BLaER1 (cell line): ENCODE measurements around the gene TOR2A.
A peak's percentile ranks its signal among the peaks of the same experiment; 100 is the strongest.

ENCODE experiments used
- H3K27ac ChIP-seq: shearing (Covaris generic); formaldehyde crosslinking; 2 replicates; pipeline ENCODE4 v1.8.1; 2022
- H3K27me3 ChIP-seq: shearing (Covaris generic); formaldehyde crosslinking; 2 replicates; pipeline ENCODE4 v1.8.1; 2022
- H3K36me3 ChIP-seq: shearing (Covaris generic); formaldehyde crosslinking; 2 replicates; pipeline ENCODE4 v1.8.1; 2022
- H3K4me1 ChIP-seq: shearing (Covaris generic); formaldehyde crosslinking; 2 replicates; pipeline ENCODE4 v1.8.1; 2022
- H3K4me2 ChIP-seq: shearing (Covaris generic); formaldehyde crosslinking; 2 replicates; pipeline ENCODE4 v1.8.1; 2022
- H3K4me3 ChIP-seq: shearing (Covaris generic); formaldehyde crosslinking; 2 replicates; pipeline ENCODE4 v1.8.1; 2022
- H3K9ac ChIP-seq: shearing (Covaris generic); formaldehyde crosslinking; 2 replicates; pipeline ENCODE4 v1.8.1; 2022
- H3K9me3 ChIP-seq: shearing (Covaris generic); formaldehyde crosslinking; 2 replicates; pipeline ENCODE4 v1.8.1; 2022
- H4K20me1 ChIP-seq: shearing (Covaris generic); formaldehyde crosslinking; 2 replicates; pipeline ENCODE4 v1.8.1; 2022
- Cebpa-rat ChIP-seq: shearing (Covaris generic); IDR thresholded peaks from 2 replicates; pipeline ENCODE4 v1.8.1; 2022

The TOR2A gene

DNA sequence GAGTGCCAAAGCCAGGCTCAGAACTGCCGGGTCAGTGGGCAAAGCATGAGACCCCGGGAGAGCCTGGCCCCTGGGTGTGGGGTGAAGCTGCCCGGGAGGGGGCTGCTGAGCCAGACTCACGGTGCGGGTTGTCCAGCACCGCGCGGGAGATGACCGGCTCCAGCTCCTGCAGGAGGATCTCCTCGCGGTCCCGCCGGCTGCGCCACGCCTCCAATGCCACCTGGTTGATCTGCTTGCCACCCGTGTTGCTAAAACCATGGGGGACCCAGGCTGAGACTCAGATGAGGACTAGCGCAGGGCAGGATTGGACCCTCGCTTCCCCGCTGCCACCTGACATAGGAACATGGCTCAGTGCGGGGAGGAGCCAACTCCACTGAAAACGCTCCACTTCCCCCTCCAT lies 2.6 kb downstream of the TOR2A start:
- Histone ChIP-seq H4K20me1 (peaks cover 6% of the 10 kb centered on the region; the same call in 1 of the 2 replicates), H3K4me3 (no peak overlapping the region), H3K9ac (no peak overlapping the region), H3K4me2 (no peak overlapping the region), H3K9me3 (no peaks in the 10 kb centered on the region), H3K27me3 (no peaks in the 10 kb centered on the region), H3K4me1 (peaks cover 49% of the 10 kb centered on the region), H3K27ac (no peak overlapping the region; the same call in 1 of the 2 replicates), H3K36me3 (peaks cover 42% of the 10 kb centered on the region)
- TF ChIP-seq Cebpa-rat: no peak

DNA sequence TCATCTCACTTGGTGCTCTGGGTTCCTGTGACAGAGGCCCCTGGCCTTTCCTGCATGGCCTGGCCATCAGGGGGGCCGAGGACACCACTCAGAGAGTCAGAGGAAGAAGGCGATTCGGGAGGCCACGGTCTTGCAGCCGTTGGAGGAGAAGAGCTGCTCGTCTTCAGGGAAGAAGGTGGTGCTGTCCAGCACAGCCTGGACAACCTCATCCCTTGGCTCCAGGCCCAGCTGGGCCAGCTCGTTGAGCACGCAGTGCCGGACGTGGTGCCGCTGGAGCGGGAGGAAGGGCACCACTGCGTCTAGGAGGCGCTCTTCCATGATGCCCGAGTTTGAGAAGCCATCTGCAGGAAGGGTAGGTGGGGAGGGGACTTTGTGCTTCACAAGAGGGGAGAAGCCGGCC lies 3.2 kb downstream of the TOR2A start:
- H4K20me1 ChIP-seq: peaks cover 6% of the 10 kb centered on the region; the same call in 1 of the 2 replicates
- peaks cover 45% of the 10 kb centered on the region for H3K4me1 ChIP-seq
- no peak overlapping the region for H3K9ac ChIP-seq

DNA sequence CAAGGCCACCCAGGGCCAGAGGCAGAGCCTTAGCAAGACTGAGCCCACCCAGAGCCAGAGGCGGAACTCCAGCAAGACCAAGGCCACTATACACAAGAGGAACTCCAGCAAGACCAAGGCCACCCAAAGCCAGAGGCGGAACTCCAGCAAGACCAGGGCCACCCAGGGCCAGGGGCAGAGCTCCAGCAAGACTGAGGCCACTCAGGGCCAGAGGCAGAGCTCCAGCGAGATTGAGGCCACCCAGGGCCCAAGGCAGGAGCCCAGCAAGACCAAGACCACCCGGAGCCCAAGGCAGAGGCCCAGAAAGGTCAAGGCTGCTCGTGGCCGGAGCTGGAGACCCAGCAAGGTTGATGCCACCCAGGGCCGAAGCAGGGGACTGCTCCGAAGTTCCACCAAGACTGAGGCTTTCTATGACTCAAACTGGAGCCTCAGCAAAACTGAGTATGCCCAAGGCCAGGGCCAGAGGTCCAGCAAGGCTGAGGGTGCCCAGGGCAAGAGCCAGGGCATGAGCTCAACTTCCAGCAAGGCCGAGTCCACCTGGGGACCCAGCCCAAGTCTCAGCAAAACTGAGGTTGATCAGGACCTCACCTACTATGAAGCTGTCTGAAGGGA lies 4.2 kb downstream of the TOR2A start:
- Histone ChIP-seq H3K4me2 (no peak overlapping the region), H3K27me3 (no peaks in the 10 kb centered on the region), H3K9ac (no peak overlapping the region), H4K20me1 (peaks cover 5% of the 10 kb centered on the region; the same call in 1 of the 2 replicates), H3K36me3 (peaks cover 42% of the 10 kb centered on the region), H3K4me1 (peaks cover 35% of the 10 kb centered on the region), H3K27ac (peak overlapping the region; percentile 37; the same call in 1 of the 2 replicates), H3K9me3 (no peaks in the 10 kb centered on the region), H3K4me3 (no peak overlapping the region)
- TF ChIP-seq Cebpa-rat: no peak

More for the DNA sequence above, 3.2 kb downstream of the TOR2A start:
- Histone ChIP-seq H3K9me3 (no peaks in the 10 kb centered on the region), H3K27me3 (no peaks in the 10 kb centered on the region), H3K4me3 (no peak overlapping the region), H3K27ac (no peak overlapping the region; the same call in 1 of the 2 replicates), H3K4me2 (no peak overlapping the region), H3K36me3 (peaks cover 42% of the 10 kb centered on the region)
- no peak for TF ChIP-seq Cebpa-rat

GRCh38 chr9:127730262-127730661 lies 4.8 kb downstream of the TOR2A start:
- H3K27ac ChIP-seq: 0 out of 2 replicates have a peak overlapping the region, but pooled peaks have one; percentile 30
- H3K4me3 ChIP-seq: no peak overlapping the region

DNA sequence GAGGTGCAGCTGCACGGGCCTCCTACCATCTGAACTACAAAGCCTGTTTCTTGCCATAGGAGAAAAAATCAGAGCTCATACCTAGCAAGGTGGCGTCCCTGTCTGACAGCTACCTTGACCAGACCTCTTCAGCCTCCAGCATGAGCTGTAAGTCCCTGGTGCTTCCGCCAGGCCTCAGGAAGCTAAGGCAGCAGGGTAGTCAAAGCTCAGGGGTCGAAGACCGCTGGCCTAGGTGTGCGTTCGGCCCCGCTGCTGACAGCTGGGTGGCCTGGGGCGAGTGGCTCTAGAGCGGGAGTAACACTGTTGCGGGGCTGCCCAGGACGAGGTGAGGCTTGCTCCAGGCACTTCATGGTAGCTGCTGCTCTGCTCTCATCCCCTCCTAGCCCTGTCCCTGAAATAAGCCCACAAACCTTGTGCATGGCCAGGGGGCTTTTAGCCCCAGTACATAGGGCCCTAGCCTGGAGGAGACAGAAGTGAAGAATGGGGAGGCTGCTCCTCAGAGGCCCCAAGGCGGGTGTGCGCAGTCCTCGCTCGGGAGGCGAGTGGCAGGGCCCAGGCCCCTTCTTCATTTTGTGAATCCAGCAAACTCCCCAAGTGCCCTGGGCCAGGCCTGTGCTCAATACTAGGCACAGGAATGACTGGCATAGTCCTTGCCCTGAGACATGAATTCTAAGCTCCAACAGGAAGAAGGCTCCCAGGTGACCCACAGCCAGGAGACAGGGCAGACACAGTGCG lies 5.4 kb downstream of the TOR2A start:
- H4K20me1 ChIP-seq: no peaks in the 10 kb centered on the region
- no peak overlapping the region for H3K4me3 ChIP-seq
- no peak overlapping the region for H3K27ac ChIP-seq
- TF ChIP-seq Cebpa-rat: no peak
- no peaks in the 10 kb centered on the region for H3K27me3 ChIP-seq
- H3K4me1 ChIP-seq: peaks cover 29% of the 10 kb centered on the region
- H3K4me2 ChIP-seq: no peak overlapping the region
- H3K36me3 ChIP-seq: peaks cover 42% of the 10 kb centered on the region
- H3K9ac ChIP-seq: peak overlapping the region; percentile 24; the same call in 1 of the 2 replicates
- H3K9me3 ChIP-seq: no peaks in the 10 kb centered on the region

More at GRCh38 chr9:127730262-127730661, 4.8 kb downstream of the TOR2A start:
- TF ChIP-seq Cebpa-rat: no peak
- H3K4me2 ChIP-seq: no peak overlapping the region
- H3K4me1 ChIP-seq: peaks cover 29% of the 10 kb centered on the region
- no peaks in the 10 kb centered on the region for H3K9me3 ChIP-seq
- H3K9ac ChIP-seq: no peak overlapping the region; the same call in 1 of the 2 replicates
- peaks cover 42% of the 10 kb centered on the region for H3K36me3 ChIP-seq
- H4K20me1 ChIP-seq: no peaks in the 10 kb centered on the region
- H3K27me3 ChIP-seq: no peaks in the 10 kb centered on the region

DNA sequence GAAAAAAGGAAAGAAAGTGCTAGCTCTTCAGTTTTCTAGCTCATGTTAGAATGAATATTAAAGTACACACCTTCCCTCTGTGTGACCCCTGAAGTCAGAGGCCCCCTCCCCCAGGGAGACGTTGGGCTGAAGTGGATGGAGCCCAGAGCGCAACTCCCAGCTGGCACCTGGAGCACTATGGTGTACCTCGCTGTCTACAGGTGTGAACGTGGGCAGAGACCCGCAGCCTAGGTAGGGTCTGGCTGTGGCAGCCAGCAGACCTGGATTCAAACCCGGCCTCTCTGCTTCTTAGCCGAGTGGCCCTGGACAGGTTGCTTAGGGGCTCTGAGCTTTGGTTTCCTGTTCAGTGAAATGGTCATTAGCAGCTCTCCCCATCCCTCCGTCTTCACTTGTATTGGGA lies 6.3 kb downstream of the TOR2A start:
- no peak overlapping the region for H3K27ac ChIP-seq
- no peaks in the 10 kb centered on the region for H4K20me1 ChIP-seq
- no peaks in the 10 kb centered on the region for H3K9me3 ChIP-seq
- H3K27me3 ChIP-seq: no peaks in the 10 kb centered on the region
- no peak overlapping the region for H3K4me2 ChIP-seq
- H3K9ac ChIP-seq: no peak overlapping the region
- no peak for TF ChIP-seq Cebpa-rat
- H3K36me3 ChIP-seq: peaks cover 42% of the 10 kb centered on the region
- peaks cover 29% of the 10 kb centered on the region for H3K4me1 ChIP-seq
- no peak overlapping the region for H3K4me3 ChIP-seq

DNA sequence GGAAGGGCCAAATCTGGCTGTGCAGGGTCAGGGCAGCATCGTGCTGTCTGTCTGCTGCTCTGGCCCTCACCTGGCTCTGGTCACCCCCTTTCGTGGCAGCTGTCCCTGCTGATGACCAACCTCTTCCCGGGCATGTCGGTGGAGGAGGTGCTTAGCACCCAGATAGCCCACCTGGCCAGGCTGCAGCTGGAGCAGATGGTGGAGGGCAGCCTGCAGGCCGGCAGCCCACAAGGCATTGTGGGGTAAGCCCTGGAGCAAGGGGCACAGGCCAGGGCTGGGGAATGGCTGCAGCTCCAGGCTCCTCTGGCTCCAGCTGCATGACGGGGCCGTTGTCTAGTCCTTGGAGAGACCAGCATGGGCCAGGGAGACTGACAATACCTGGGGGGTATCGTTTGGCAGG lies 8.2 kb downstream of the TOR2A start:
- H3K4me3 ChIP-seq: no peak overlapping the region
- no peaks in the 10 kb centered on the region for H4K20me1 ChIP-seq
- H3K27ac ChIP-seq: no peak overlapping the region
- peaks cover 27% of the 10 kb centered on the region for H3K4me1 ChIP-seq
- no peak overlapping the region for H3K4me2 ChIP-seq
- no peak for TF ChIP-seq Cebpa-rat
- no peak overlapping the region for H3K9ac ChIP-seq
- H3K27me3 ChIP-seq: no peaks in the 10 kb centered on the region
- H3K9me3 ChIP-seq: no peaks in the 10 kb centered on the region
- H3K36me3 ChIP-seq: peaks cover 29% of the 10 kb centered on the region

DNA sequence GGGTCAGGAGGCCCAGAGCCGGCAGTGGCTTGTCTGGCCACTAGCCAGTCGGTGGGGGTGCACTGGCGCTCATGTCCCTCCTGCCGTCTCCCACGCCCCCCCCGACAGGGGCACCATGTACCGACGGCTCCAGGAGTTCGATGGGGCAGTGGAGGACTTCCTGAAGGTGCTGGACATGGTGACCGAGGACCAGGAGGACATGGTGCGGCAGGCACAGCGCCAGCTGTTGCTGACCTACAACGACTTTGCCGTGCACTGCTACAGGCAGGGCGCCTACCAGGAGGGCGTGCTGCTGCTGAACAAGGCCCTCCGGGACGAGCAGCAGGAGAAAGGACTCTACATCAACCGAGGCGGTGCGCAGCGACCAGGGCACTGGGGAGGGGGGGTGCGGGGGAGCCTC lies 11.1 kb downstream of the TOR2A start:
- no peak for TF ChIP-seq Cebpa-rat
- Histone ChIP-seq H3K36me3 (peaks cover 6% of the 10 kb centered on the region), H4K20me1 (no peaks in the 10 kb centered on the region), H3K4me3 (no peak overlapping the region), H3K4me2 (no peak overlapping the region), H3K27ac (no peak overlapping the region), H3K9ac (no peak overlapping the region), H3K9me3 (no peaks in the 10 kb centered on the region), H3K4me1 (peaks cover 51% of the 10 kb centered on the region), H3K27me3 (no peaks in the 10 kb centered on the region)

- no peaks in the 10 kb centered on the region for H3K9me3 ChIP-seq
- H3K27ac ChIP-seq: no peak overlapping the region
- peaks cover 57% of the 10 kb centered on the region for H3K4me1 ChIP-seq
- H3K9ac ChIP-seq: no peak overlapping the region
- TF ChIP-seq Cebpa-rat: no peak
- H4K20me1 ChIP-seq: no peaks in the 10 kb centered on the region
- no peak overlapping the region for H3K4me3 ChIP-seq
- no peaks in the 10 kb centered on the region for H3K27me3 ChIP-seq
- 0 out of 2 replicates have a peak overlapping the region, but pooled peaks have one; percentile 7 for H3K4me2 ChIP-seq
- H3K36me3 ChIP-seq: peaks cover 3% of the 10 kb centered on the region; the same call in 1 of the 2 replicates
Measured at GRCh38 chr9:127723444-127723843, 11.7 kb downstream of the TOR2A start.

GRCh38 chr9:127723013-127723412 lies 12.1 kb downstream of the TOR2A start:
- no peaks in the 10 kb centered on the region for H3K27me3 ChIP-seq
- peaks cover 58% of the 10 kb centered on the region for H3K4me1 ChIP-seq
- H3K27ac ChIP-seq: no peak overlapping the region
- H3K36me3 ChIP-seq: peaks cover 3% of the 10 kb centered on the region; the same call in 1 of the 2 replicates
- H4K20me1 ChIP-seq: no peaks in the 10 kb centered on the region
- TF ChIP-seq Cebpa-rat: no peak
- no peak overlapping the region for H3K4me3 ChIP-seq
- H3K9me3 ChIP-seq: no peaks in the 10 kb centered on the region
- H3K4me2 ChIP-seq: 0 out of 2 replicates have a peak overlapping the region, but pooled peaks have one; percentile 7
- no peak overlapping the region for H3K9ac ChIP-seq
